ENCODE results near the gene ABITRAM.

ABITRAM gene

GRCh38 chr9:108960331-108960730, 26.1 kb downstream of the ABITRAM start:
- TF ChIP-seq GATA3 (IDR thresholded peaks at IDR 0.05; ENCODE audit: low read depth, low read length), result no peak
- no peak for TF ChIP-seq GATA2 (IDR thresholded peaks at IDR 0.05; ENCODE audit: low read depth, low read length)

GRCh38 chr9:108961151-108961550, 27.0 kb downstream of the ABITRAM start:
- no peak for TF ChIP-seq GATA3 (IDR thresholded peaks at IDR 0.05; ENCODE audit: low read depth, low read length)
- no peak for TF ChIP-seq GATA2 (IDR thresholded peaks at IDR 0.05; ENCODE audit: low read depth, low read length)

GRCh38 chr9:108963459-108964143, 29.4 kb downstream of the ABITRAM start:
- TF ChIP-seq GATA2 (IDR thresholded peaks at IDR 0.05; ENCODE audit: low read depth, low read length) (no peak), GATA3 (IDR thresholded peaks at IDR 0.05; ENCODE audit: low read depth, low read length) (no peak)

GRCh38 chr9:108967916-108968315, 33.7 kb downstream of the ABITRAM start:
- TF ChIP-seq GATA3 (IDR thresholded peaks at IDR 0.05; ENCODE audit: low read depth, low read length), result no peak
- no peak for TF ChIP-seq GATA2 (IDR thresholded peaks at IDR 0.05; ENCODE audit: low read depth, low read length)

- no peak for TF ChIP-seq GATA2 (IDR thresholded peaks at IDR 0.05; ENCODE audit: low read depth, low read length)
- TF ChIP-seq GATA3 (IDR thresholded peaks at IDR 0.05; ENCODE audit: low read depth, low read length), result no peak
Measured at GRCh38 chr9:108972186-108972585, 38.0 kb downstream of the ABITRAM start.

GRCh38 chr9:108972626-108973209, 38.5 kb downstream of the ABITRAM start:
- TF ChIP-seq GATA3 (IDR thresholded peaks at IDR 0.05; ENCODE audit: low read depth, low read length), result no peak
- TF ChIP-seq GATA2 (IDR thresholded peaks at IDR 0.05; ENCODE audit: low read depth, low read length), result no peak

GRCh38 chr9:108973895-108974294, 39.7 kb downstream of the ABITRAM start:
- no peak for TF ChIP-seq GATA2 (IDR thresholded peaks at IDR 0.05; ENCODE audit: low read depth, low read length)
- no peak for TF ChIP-seq GATA3 (IDR thresholded peaks at IDR 0.05; ENCODE audit: low read depth, low read length)

GRCh38 chr9:108978205-108978604, 44.0 kb downstream of the ABITRAM start:
- TF ChIP-seq GATA2 (IDR thresholded peaks at IDR 0.05; ENCODE audit: low read depth, low read length), result no peak

GRCh38 chr9:108980893-108981292, 46.7 kb downstream of the ABITRAM start:
- no peak for TF ChIP-seq GATA2 (IDR thresholded peaks at IDR 0.05; ENCODE audit: low read depth, low read length)

- TF ChIP-seq GATA3 (IDR thresholded peaks at IDR 0.05; ENCODE audit: low read depth, low read length) (no peak), GATA2 (IDR thresholded peaks at IDR 0.05; ENCODE audit: low read depth, low read length) (no peak)
Measured at GRCh38 chr9:108983885-108984284, 49.7 kb downstream of the ABITRAM start.
